SK-N-SH treated with all-trans-retinoic acid at 6 μM for 48 hours (cell line): ENCODE measurements around the gene LRBA.

ENCODE experiments used
- BACH2 ChIP-seq: fragments of 250-450 bp; sonication (Bioruptor Pico); IDR thresholded peaks from 2 replicates; pipeline ENCODE4 v1.9.0; 2021; ENCODE audit warnings: mild to moderate bottlenecking, borderline replicate concordance
- CSDC2 ChIP-seq: fragments of 250-450 bp; sonication (Bioruptor Pico); IDR thresholded peaks from 2 replicates; pipeline ENCODE4 v1.5.0; 2020; ENCODE audit warnings: mild to moderate bottlenecking, moderate library complexity
- ESRRG ChIP-seq: fragments of 250-450 bp; sonication (Bioruptor Pico); IDR thresholded peaks from 2 replicates; pipeline ENCODE4 v1.6.1; 2021; ENCODE audit warnings: mild to moderate bottlenecking
- OSR1 ChIP-seq: fragments of 250-450 bp; sonication (Bioruptor Pico); IDR thresholded peaks from 2 replicates; pipeline ENCODE4 v1.8.0; 2022; ENCODE audit warnings: moderate library complexity, mild to moderate bottlenecking, inconsistent platforms
- PATZ1 ChIP-seq: fragments of 250-450 bp; sonication (Bioruptor Pico); IDR thresholded peaks from 2 replicates; pipeline ENCODE4 v1.8.0; 2020; ENCODE audit warnings: mild to moderate bottlenecking, moderate library complexity, borderline replicate concordance
- RARB ChIP-seq: fragments of 250-450 bp; sonication (Bioruptor Pico); IDR thresholded peaks from 2 replicates; pipeline ENCODE4 v1.8.0; 2021; ENCODE audit warnings: mild to moderate bottlenecking, moderate library complexity
- TOX ChIP-seq: fragments of 250-450 bp; sonication (Bioruptor Pico); IDR thresholded peaks from 2 replicates; pipeline ENCODE4 v1.8.0; 2021; ENCODE audit warnings: mild to moderate bottlenecking, moderate library complexity, borderline replicate concordance
- ZNF565 ChIP-seq: fragments of 450-650 bp; formaldehyde crosslinking; conservative IDR thresholded peaks from 2 replicates; pipeline ENCODE4 v1.5.0; 2020; ENCODE audit warnings: low read depth, mild to moderate bottlenecking, moderate library complexity
- ZNF8 ChIP-seq: fragments of 450-650 bp; formaldehyde crosslinking; IDR thresholded peaks from 2 replicates; pipeline ENCODE4 v1.5.0; 2020; ENCODE audit warnings: mild to moderate bottlenecking, moderate library complexity

DNA sequence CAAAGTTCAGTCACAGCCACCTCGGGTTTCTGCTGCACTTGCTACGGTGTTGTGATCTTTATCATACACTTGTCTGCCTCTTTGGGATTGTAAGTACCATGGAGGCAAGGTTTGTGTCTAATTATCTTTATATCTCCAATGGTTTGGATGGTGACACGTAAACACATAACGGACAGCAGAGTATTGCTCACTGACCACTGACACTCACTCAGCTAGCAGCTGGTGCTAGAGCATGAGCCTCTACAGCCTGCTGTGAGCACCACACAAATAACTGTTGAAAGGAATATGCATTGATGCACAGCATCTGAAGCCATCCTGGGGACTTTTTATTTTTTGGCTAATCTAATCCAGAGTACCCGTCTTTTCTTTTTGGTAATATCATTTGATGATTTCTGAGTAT is 780.8 kb downstream of the LRBA start:
- no peak for TF ChIP-seq ESRRG (CRISPR knock-in tag)
- no peak for TF ChIP-seq ZNF8
- TF ChIP-seq CSDC2, result no peak
- TF ChIP-seq OSR1 (CRISPR knock-in tag), result no peak
- no peak for TF ChIP-seq BACH2 (CRISPR knock-in tag)
- TF ChIP-seq RARB (CRISPR knock-in tag), result no peak
- TF ChIP-seq PATZ1, result no peak
- no peak for TF ChIP-seq TOX (CRISPR knock-in tag)
- TF ChIP-seq ZNF565 (CRISPR knock-in tag), result no peak
